Measurements from ENCODE around the gene IPO4. TPM values are rescaled to one million over a fixed set of nuclear protein-coding genes. Genes with fewer than 3 reads are reported as not detected.

Gene IPO4
- total and polyA plus RNA-seq, 2 experiments from 2014 or later = 34.2 to 105 TPM

DNA sequence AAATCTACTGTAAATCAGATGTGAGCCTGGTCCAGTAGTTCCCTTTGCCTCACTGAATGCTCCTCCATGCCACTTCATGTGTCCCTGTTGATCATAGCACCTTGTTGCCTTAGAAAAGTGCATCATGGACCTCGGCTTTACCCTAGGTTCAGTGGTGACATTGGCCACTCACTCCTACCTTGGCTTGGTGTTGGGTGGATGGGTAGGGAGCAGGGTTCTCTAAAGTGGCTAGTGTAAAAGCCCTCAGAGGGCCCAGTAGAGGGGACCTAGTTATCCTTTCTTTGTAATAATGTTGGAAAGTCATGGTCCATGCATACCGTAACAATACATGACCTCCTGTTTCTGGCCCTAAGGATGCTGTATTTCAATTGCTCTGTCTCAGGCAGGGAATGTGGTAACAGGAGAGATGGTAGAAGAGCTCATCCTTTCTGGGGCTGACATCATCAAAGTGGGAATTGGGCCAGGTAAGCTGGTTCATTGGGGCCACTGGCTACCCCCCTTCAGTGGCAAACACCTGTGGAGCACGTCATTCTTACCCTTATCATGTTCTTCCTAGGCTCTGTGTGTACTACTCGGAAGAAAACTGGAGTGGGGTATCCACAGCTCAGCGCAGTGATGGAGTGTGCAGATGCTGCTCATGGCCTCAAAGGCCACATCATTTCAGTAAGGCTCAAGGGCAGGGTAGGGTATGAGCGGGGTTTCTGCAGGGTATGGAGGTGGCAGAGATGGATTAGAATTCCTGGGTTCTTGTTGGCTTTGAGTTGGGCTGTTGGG, 48.3 kb upstream of the IPO4 start:
- ATAC-seq (no peak), DNase-seq (ENCODE audit: low spot score) (no peak)
- H3K27me3 ChIP-seq (ENCODE audit: insufficient read depth) = no peaks in the 10 kb centered on the region
- H3K9me2 ChIP-seq (ENCODE audit: insufficient read depth) = no peaks in the 10 kb centered on the region
- TF ChIP-seq, protein P1, sequence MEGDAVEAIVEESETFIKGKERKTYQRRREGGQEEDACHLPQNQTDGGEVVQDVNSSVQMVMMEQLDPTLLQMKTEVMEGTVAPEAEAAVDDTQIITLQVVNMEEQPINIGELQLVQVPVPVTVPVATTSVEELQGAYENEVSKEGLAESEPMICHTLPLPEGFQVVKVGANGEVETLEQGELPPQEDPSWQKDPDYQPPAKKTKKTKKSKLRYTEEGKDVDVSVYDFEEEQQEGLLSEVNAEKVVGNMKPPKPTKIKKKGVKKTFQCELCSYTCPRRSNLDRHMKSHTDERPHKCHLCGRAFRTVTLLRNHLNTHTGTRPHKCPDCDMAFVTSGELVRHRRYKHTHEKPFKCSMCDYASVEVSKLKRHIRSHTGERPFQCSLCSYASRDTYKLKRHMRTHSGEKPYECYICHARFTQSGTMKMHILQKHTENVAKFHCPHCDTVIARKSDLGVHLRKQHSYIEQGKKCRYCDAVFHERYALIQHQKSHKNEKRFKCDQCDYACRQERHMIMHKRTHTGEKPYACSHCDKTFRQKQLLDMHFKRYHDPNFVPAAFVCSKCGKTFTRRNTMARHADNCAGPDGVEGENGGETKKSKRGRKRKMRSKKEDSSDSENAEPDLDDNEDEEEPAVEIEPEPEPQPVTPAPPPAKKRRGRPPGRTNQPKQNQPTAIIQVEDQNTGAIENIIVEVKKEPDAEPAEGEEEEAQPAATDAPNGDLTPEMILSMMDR (conservative IDR thresholded peaks at IDR 0.05; ENCODE audit: low read depth in 2 of 2) = no peak
- TF ChIP-seq JUNB (IDR thresholded peaks at IDR 0.05; ENCODE audit: unreplicated experiment) = no peak
- TF ChIP-seq EZH2 (IDR thresholded peaks at IDR 0.05; ENCODE audit: low read depth, unreplicated experiment) = no peak
- TF ChIP-seq NANOG (IDR thresholded peaks at IDR 0.05; ENCODE audit: borderline replicate concordance) = no peak
- TF ChIP-seq ZNF114 (CRISPR knock-in tag; IDR thresholded peaks at IDR 0.05) = no peak
- TF ChIP-seq, protein P2, sequence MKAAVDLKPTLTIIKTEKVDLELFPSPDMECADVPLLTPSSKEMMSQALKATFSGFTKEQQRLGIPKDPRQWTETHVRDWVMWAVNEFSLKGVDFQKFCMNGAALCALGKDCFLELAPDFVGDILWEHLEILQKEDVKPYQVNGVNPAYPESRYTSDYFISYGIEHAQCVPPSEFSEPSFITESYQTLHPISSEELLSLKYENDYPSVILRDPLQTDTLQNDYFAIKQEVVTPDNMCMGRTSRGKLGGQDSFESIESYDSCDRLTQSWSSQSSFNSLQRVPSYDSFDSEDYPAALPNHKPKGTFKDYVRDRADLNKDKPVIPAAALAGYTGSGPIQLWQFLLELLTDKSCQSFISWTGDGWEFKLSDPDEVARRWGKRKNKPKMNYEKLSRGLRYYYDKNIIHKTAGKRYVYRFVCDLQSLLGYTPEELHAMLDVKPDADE (IDR thresholded peaks at IDR 0.05) = no peak
- TF ChIP-seq ZNF331 (CRISPR knock-in tag; IDR thresholded peaks at IDR 0.05; ENCODE audit: low read depth) = no peak
- TF ChIP-seq POLR2AphosphoS5 (IDR thresholded peaks at IDR 0.05; ENCODE audit: low read depth) = no peak
- Mint-ChIP-seq H3K27me3 (ENCODE audit: insufficient read depth, low read depth, poor library complexity) (peaks cover 4% of the 10 kb centered on the region), H3K4me1 (peaks cover 12% of the 10 kb centered on the region), H3K36me3 (ENCODE audit: low read depth) (peaks cover 52% of the 10 kb centered on the region), H3K27ac (no peak overlapping the region), H3K9me3 (no peaks in the 10 kb centered on the region), H3K4me3 (no peak overlapping the region)
- no peak overlapping the region for H3K27ac ChIP-seq (ENCODE audit: low read depth)
- peaks cover 17% of the 10 kb centered on the region; the same call in 1 of the 2 replicates for H3K36me3 ChIP-seq (ENCODE audit: insufficient read depth)
- H3K4me3 ChIP-seq = no peak overlapping the region
- H4K20me1 ChIP-seq (replicated peaks; ENCODE audit: insufficient read depth) = peaks cover 3% of the 10 kb centered on the region; the same call in 1 of the 2 replicates
- no peak overlapping the region for H3K4me2 ChIP-seq
- H3K4me1 ChIP-seq (ENCODE audit: insufficient read depth) = peaks cover 14% of the 10 kb centered on the region; the same call in 1 of the 2 replicates
- H2AFZ ChIP-seq = no peak overlapping the region
- peaks cover 11% of the 10 kb centered on the region for H3F3A ChIP-seq (replicated peaks; ENCODE audit: low read depth)
- H3K79me2 ChIP-seq (replicated peaks; ENCODE audit: insufficient read depth) = peaks cover 18% of the 10 kb centered on the region

DNA sequence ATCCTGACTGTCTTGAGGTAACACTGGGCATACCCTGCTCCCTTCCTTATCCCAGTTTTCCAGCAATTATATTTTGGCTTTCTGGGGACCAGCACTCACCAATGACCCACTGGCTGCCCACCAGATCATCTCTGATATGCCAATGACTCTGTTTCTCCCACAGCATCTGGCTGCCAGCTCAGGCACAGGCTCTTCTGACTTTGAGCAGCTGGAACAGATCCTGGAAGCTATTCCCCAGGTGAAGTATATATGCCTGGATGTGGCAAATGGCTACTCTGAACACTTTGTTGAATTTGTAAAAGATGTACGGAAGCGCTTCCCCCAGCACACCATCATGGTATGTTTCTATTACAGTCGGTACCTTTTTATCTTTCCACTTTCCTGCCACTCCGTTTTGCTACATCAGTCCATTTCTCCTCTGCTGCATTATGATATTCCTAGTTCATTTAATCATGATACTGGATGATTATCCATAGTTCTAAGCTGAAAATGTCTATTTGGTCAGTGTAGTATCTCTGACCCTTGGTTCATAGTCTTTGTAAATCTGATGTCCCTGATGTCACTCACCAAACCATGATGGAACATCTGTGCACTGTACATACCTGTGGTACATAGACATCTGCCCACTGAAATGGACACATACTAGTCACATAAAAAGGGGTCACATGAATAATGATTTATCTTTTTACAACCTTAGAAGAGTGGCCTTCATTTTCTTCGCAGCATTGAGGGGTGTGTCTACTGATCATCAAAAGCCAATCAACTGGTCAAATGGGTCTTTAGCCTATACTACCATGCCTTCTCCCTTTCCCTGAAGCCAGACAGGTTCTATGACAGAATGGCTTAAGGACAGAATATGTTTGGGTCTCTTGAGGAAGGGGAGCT, 47.4 kb upstream of the IPO4 start:
- peaks cover 17% of the 10 kb centered on the region; the same call in 1 of the 2 replicates for H3K36me3 ChIP-seq (ENCODE audit: insufficient read depth)
- no peak overlapping the region for H3K4me3 Mint-ChIP-seq
- TF ChIP-seq ZNF331 (CRISPR knock-in tag; IDR thresholded peaks at IDR 0.05; ENCODE audit: low read depth) (no peak), EZH2 (IDR thresholded peaks at IDR 0.05; ENCODE audit: low read depth, unreplicated experiment) (no peak), CREB1 (CRISPR knock-in tag; IDR thresholded peaks at IDR 0.05; ENCODE audit: low read depth) (no peak)
- TF ChIP-seq, protein P3, sequence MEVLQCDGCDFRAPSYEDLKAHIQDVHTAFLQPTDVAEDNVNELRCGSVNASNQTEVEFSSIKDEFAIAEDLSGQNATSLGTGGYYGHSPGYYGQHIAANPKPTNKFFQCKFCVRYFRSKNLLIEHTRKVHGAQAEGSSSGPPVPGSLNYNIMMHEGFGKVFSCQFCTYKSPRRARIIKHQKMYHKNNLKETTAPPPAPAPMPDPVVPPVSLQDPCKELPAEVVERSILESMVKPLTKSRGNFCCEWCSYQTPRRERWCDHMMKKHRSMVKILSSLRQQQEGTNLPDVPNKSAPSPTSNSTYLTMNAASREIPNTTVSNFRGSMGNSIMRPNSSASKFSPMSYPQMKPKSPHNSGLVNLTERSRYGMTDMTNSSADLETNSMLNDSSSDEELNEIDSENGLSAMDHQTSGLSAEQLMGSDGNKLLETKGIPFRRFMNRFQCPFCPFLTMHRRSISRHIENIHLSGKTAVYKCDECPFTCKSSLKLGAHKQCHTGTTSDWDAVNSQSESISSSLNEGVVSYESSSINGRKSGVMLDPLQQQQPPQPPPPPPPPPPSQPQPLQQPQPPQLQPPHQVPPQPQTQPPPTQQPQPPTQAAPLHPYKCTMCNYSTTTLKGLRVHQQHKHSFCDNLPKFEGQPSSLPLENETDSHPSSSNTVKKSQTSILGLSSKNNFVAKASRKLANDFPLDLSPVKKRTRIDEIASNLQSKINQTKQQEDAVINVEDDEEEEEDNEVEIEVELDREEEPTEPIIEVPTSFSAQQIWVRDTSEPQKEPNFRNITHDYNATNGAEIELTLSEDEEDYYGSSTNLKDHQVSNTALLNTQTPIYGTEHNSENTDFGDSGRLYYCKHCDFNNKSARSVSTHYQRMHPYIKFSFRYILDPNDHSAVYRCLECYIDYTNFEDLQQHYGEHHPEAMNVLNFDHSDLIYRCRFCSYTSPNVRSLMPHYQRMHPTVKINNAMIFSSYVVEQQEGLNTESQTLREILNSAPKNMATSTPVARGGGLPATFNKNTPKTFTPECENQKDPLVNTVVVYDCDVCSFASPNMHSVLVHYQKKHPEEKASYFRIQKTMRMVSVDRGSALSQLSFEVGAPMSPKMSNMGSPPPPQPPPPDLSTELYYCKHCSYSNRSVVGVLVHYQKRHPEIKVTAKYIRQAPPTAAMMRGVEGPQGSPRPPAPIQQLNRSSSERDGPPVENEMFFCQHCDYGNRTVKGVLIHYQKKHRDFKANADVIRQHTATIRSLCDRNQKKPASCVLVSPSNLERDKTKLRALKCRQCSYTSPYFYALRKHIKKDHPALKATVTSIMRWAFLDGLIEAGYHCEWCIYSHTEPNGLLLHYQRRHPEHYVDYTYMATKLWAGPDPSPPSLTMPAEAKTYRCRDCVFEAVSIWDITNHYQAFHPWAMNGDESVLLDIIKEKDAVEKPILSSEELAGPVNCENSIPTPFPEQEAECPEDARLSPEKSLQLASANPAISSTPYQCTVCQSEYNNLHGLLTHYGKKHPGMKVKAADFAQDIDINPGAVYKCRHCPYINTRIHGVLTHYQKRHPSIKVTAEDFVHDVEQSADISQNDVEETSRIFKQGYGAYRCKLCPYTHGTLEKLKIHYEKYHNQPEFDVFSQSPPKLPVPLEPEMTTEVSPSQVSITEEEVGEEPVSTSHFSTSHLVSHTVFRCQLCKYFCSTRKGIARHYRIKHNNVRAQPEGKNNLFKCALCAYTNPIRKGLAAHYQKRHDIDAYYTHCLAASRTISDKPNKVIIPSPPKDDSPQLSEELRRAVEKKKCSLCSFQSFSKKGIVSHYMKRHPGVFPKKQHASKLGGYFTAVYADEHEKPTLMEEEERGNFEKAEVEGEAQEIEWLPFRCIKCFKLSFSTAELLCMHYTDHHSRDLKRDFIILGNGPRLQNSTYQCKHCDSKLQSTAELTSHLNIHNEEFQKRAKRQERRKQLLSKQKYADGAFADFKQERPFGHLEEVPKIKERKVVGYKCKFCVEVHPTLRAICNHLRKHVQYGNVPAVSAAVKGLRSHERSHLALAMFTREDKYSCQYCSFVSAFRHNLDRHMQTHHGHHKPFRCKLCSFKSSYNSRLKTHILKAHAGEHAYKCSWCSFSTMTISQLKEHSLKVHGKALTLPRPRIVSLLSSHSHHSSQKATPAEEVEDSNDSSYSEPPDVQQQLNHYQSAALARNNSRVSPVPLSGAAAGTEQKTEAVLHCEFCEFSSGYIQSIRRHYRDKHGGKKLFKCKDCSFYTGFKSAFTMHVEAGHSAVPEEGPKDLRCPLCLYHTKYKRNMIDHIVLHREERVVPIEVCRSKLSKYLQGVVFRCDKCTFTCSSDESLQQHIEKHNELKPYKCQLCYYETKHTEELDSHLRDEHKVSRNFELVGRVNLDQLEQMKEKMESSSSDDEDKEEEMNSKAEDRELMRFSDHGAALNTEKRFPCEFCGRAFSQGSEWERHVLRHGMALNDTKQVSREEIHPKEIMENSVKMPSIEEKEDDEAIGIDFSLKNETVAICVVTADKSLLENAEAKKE (CRISPR knock-in tag; IDR thresholded peaks at IDR 0.05) = no peak

More for the DNA sequence above, 47.4 kb upstream of the IPO4 start:
- Histone ChIP-seq H3K79me2 (replicated peaks; ENCODE audit: insufficient read depth) (peaks cover 24% of the 10 kb centered on the region), H3F3A (replicated peaks; ENCODE audit: low read depth) (peaks cover 7% of the 10 kb centered on the region; the same call in 1 of the 2 replicates), H4K20me1 (replicated peaks; ENCODE audit: insufficient read depth) (peaks cover 3% of the 10 kb centered on the region; the same call in 1 of the 2 replicates), H3K27ac (ENCODE audit: low read depth) (no peak overlapping the region), H3K4me1 (ENCODE audit: insufficient read depth) (peaks cover 14% of the 10 kb centered on the region), H3K4me3 (no peak overlapping the region), H3K9me2 (ENCODE audit: insufficient read depth) (no peaks in the 10 kb centered on the region), H3K27me3 (ENCODE audit: insufficient read depth) (no peaks in the 10 kb centered on the region), H3K4me2 (no peak overlapping the region), H2AFZ (no peak overlapping the region)
- DNase-seq (ENCODE audit: low spot score) (no peak), ATAC-seq (no peak)
- H3K9me3 Mint-ChIP-seq = no peaks in the 10 kb centered on the region
- no peak overlapping the region for H3K27ac Mint-ChIP-seq
- peaks cover 16% of the 10 kb centered on the region for H3K4me1 Mint-ChIP-seq
- H3K36me3 Mint-ChIP-seq (ENCODE audit: low read depth) = peaks cover 52% of the 10 kb centered on the region
- H3K27me3 Mint-ChIP-seq (ENCODE audit: insufficient read depth, low read depth, poor library complexity) = peaks cover 7% of the 10 kb centered on the region
